ENCODE data around the gene NID1.

Gene NID1

DNA sequence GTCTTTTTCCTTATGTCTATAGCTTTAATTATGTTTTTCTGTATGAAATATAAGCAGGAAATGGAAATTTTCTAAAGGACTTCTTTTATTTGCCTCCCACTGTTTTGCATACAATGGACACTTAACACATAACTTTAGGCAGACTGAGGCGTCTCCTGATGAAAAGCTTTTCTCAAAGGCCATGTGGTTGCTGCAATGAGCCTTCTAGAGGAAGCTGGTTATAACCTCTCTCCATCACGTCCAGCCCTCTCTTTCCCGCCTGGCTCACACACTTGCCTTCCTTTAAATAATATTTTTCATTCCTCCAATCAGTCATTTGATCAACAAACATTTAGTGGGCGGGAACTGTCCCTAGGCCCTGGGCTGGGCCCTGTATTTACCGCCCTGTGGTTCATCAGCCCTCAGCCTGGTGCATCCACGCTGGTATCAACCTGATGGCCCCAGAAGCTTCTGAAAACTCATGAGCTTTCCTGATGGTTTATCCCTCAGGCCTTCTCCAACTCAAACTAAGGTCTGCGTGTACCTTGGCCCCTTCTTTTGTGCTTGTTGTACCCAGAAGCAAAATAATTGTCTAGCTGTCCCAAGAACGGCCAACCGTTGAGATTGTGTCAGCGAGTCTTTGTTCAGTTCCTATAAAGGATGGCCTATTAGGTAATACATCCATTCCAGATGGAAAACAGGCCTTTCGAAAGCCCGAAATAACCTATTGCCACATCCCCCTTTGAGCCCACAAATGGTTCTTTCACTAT, 122.8 kb downstream of the NID1 start:
- no peak for DNase-seq (ENCODE audit: extremely low read depth, low read depth)
- TF ChIP-seq, protein P1, sequence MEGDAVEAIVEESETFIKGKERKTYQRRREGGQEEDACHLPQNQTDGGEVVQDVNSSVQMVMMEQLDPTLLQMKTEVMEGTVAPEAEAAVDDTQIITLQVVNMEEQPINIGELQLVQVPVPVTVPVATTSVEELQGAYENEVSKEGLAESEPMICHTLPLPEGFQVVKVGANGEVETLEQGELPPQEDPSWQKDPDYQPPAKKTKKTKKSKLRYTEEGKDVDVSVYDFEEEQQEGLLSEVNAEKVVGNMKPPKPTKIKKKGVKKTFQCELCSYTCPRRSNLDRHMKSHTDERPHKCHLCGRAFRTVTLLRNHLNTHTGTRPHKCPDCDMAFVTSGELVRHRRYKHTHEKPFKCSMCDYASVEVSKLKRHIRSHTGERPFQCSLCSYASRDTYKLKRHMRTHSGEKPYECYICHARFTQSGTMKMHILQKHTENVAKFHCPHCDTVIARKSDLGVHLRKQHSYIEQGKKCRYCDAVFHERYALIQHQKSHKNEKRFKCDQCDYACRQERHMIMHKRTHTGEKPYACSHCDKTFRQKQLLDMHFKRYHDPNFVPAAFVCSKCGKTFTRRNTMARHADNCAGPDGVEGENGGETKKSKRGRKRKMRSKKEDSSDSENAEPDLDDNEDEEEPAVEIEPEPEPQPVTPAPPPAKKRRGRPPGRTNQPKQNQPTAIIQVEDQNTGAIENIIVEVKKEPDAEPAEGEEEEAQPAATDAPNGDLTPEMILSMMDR (IDR thresholded peaks at IDR 0.05; ENCODE audit: low read depth, low read length): no peak

DNA sequence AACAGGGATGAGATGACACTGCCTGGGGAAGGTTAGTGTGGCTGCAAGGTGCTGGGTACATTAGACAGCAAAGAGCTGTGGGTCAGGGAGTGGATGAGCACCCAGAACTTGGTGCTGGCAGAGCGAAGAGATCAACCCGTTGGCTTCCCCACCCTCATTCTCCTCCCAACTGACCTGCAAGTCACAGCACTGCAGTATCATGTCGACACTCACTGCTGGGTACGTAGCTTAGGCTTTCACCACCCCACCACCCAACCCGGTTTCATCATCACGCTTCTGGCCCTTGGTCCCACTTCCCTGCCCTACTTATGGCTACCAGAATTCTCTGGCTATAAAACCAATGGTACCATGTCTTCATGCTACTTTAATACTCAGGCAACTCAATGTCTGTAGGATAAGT, 124.6 kb downstream of the NID1 start:
- TF ChIP-seq, protein P1 (IDR thresholded peaks at IDR 0.05; ENCODE audit: low read depth, low read length): no peak
- DNase-seq (ENCODE audit: extremely low read depth, low read depth): no peak

DNA sequence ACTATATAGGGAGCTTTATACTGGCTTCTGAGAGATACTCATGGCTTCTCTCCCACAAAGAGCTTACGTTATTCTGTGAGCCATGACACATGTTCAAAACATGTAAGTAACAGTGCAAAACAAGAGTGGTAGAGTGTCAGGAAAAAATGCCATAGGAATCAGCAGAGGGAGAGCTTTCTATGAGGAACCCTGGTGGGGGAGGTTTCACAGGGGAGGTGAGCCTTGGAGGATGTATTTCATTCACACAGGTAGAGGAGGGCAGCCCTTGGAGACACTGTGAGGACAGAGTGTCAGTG, 125.5 kb downstream of the NID1 start:
- DNase-seq (ENCODE audit: extremely low read depth, low read depth): no peak
- TF ChIP-seq, protein P1 (IDR thresholded peaks at IDR 0.05; ENCODE audit: low read depth, low read length): no peak

DNA sequence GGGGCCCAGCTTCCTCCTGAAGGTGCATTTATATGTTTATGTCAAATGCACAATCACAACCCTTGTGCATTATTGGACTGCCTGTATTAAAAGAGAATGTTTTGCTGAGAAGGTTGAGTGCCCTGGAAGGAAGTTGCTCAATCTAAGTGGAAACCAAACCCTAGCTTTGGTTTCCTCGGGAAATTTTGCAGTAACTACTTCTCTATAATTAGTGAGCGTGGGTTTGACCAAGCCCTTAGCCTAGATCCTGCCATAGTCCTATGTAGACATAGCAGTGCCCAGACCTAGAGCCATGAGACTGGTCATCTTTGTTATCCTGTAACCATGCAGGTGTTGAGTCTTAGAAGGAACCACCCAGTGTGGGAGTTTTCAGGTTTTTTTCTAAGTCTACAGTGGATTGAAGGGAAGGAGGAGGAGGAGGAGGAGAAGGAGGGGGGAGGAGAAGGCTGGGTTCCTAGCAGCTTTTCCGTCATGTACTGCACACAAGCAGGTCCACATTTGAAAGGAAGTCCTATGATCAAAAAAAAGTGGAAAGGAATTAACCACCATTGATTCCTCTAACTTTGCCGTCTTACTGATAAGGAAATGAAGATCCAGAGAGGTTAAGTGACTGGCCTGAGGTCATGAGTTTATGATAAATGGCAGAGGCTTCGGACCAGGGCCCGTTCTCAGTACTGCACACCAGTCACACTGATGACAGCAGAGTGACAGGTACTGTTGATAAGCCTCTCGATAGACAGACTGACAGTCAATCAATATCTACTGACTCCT, 126.0 kb downstream of the NID1 start:
- TF ChIP-seq, protein P1 (IDR thresholded peaks at IDR 0.05; ENCODE audit: low read depth, low read length): no peak
- DNase-seq (ENCODE audit: extremely low read depth, low read depth): no peak

DNA sequence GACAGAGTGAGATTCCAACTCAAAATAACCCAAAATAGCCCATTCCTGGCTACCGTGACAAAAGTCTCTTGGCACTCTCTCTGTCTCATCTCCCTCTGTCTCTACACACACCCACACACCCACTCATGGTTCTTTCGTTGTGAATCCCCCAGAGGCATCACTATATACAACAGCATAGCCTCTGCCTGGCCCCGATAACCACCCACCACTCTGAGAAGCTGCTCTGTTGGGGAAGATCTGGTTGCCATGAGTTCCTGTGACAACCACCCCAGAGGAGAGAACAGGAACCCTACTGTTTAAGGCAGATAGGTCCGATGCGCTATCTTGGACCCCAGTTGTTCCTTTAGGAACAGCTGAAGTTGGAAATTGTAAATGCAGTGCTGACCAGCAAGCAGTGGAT, 127.8 kb downstream of the NID1 start:
- TF ChIP-seq, protein P1 (IDR thresholded peaks at IDR 0.05; ENCODE audit: low read depth, low read length): no peak
- DNase-seq (ENCODE audit: extremely low read depth, low read depth): no peak

DNA sequence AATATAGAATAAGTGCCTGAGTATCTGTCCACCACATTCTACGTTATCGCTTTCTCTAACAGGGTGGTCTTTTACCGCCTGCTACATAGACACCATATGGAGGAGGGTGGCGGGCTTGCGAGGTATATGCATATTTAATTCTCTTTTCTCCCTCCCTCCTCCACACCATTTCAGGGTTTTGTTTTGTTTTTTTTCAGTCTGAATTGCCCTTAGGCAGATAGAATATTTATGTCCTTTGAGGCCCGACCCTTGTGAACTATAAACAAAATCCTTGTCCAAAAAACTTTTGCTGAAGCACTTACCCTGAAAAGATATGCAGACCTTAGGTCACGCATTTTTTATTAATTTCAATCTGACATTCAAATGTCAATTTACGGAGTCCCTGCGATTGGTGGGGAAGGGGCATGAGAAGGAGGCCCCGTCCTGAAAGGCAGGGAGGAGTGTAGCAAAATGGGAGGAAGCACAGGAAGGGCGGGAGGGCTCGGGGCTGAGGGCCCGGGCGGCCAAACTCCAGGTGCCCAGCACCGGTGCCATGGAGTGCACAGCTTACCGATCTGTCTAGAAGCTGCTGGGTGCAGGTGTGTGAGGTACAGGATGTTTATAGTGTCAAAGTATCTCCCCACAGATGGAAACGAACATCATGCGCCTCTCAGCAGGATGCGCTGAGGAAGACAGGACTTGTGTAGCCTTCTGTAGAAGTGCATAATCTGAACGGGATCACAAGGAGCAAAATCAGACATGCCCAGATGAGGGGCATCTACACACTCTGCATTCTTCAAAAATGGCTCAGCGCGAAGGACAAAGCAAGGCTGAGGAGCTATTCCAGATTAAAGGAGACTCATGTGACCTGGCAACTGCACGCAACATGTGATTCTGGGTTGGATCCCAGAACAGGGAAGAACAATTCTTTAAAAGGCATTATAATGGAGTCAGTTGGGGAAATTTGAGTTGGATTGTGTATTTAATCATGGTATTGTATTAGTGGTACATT, 129.4 kb downstream of the NID1 start:
- TF ChIP-seq, protein P1 (IDR thresholded peaks at IDR 0.05; ENCODE audit: low read depth, low read length): no peak
- no peak for DNase-seq (ENCODE audit: extremely low read depth, low read depth)
